Measurements from ENCODE around the gene COQ4.
A peak's percentile ranks its signal among the peaks of the same experiment; 100 is the strongest.

Gene COQ4

DNA sequence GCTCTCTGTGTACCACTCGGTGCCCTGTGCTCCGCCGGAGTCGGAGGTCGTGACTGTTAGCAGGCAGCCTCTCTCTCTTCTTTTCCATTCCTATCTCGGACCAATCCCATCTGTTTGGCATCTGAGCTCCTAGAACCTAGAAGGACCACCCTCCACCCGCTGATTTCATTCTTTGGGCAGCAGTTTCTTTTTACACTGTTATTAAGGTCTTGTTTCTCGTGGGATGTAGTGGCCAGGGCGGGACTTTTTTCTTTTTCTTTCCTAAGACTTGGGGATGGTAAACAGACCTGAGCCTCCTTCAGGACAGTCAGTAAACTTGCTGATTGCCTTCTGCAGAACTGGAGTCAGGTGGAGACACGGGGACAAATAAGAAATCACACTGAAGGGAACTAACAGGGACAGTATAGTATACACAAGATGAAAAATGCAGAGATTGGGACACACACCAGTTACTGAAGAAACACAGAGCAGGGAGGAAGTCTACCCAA is 49.0 kb downstream of the COQ4 start:
- no peaks in the 10 kb centered on the region for H3K9me3 ChIP-seq (ENCODE audit: insufficient read depth, low read depth, low read length)
- H3K36me3 ChIP-seq (ENCODE audit: insufficient read depth, low read length), result no peaks in the 10 kb centered on the region
- H3F3A ChIP-seq (ENCODE audit: low read depth), result no peaks in the 10 kb centered on the region
- H2AFZ ChIP-seq (ENCODE audit: low read length), result peak overlapping the region; percentile 84
- peaks cover 14% of the 10 kb centered on the region for H3K4me1 ChIP-seq (ENCODE audit: insufficient read depth, low read length, poor library complexity, severe bottlenecking)
- no peak for TF ChIP-seq CTCF (conservative IDR thresholded peaks at IDR 0.05; ENCODE audit: low read length)
- no peaks in the 10 kb centered on the region for H3K9me2 ChIP-seq (replicated peaks; ENCODE audit: low read depth, low read length)
- no peaks in the 10 kb centered on the region for H3K27me3 ChIP-seq (ENCODE audit: insufficient read depth, low read length, poor library complexity, severe bottlenecking)
- no peaks in the 10 kb centered on the region for H4K20me1 ChIP-seq (ENCODE audit: insufficient read depth, low read length, poor library complexity, severe bottlenecking)
- H3K4me2 ChIP-seq (ENCODE audit: low read depth, low read length, poor library complexity, severe bottlenecking), result peak overlapping the region; percentile 78
- H3K79me2 ChIP-seq (ENCODE audit: insufficient read depth, low read length), result peaks cover 49% of the 10 kb centered on the region
- H3K9ac ChIP-seq (ENCODE audit: low read depth, low read length, poor library complexity, severe bottlenecking), result peak overlapping the region; percentile 81
- peak overlapping the region; percentile 90 for H3K4me3 ChIP-seq (ENCODE audit: low read length, poor library complexity, severe bottlenecking)

DNA sequence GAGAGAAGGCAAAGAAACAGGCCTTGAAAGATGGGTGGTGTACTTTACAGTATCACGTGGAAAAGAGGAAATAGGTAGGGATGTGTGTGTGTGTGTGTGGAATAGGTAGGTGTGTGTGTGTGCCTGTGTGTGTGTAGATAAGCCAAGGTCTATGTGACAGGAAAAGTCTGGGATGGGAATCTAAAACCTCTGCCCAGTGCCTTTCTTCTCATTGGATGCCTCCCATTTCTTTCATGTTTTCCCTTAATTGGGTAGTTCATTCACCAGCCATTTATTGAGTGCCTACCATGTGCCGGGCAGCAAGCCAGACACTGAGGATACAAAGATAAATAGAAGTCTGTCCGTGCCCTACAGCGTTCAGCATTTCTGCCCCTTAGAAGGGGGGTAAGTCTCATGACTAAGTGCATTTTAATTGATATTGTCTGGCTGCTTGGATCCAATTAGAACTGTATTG is 49.6 kb downstream of the COQ4 start:
- no peaks in the 10 kb centered on the region for H3K36me3 ChIP-seq (ENCODE audit: insufficient read depth, low read length)
- H3K4me3 ChIP-seq (ENCODE audit: low read length, poor library complexity, severe bottlenecking), result peak overlapping the region; percentile 90
- no peaks in the 10 kb centered on the region for H3F3A ChIP-seq (ENCODE audit: low read depth)
- H3K9me2 ChIP-seq (replicated peaks; ENCODE audit: low read depth, low read length), result no peaks in the 10 kb centered on the region
- H3K27me3 ChIP-seq (ENCODE audit: insufficient read depth, low read length, poor library complexity, severe bottlenecking), result no peaks in the 10 kb centered on the region
- H3K4me1 ChIP-seq (ENCODE audit: insufficient read depth, low read length, poor library complexity, severe bottlenecking), result peaks cover 14% of the 10 kb centered on the region
- H3K9ac ChIP-seq (ENCODE audit: low read depth, low read length, poor library complexity, severe bottlenecking), result peak overlapping the region; percentile 81
- TF ChIP-seq EZH2phosphoT487 (IDR thresholded peaks at IDR 0.05; ENCODE audit: borderline replicate concordance), result no peak
- peaks cover 53% of the 10 kb centered on the region for H3K79me2 ChIP-seq (ENCODE audit: insufficient read depth, low read length)
- H3K4me2 ChIP-seq (ENCODE audit: low read depth, low read length, poor library complexity, severe bottlenecking), result peak overlapping the region; percentile 78
- no peaks in the 10 kb centered on the region for H3K9me3 ChIP-seq (ENCODE audit: insufficient read depth, low read depth, low read length)
- H4K20me1 ChIP-seq (ENCODE audit: insufficient read depth, low read length, poor library complexity, severe bottlenecking), result no peaks in the 10 kb centered on the region
- H2AFZ ChIP-seq (ENCODE audit: low read length), result no peak overlapping the region

GRCh38 chr9:128372784-128373183 is 50.1 kb downstream of the COQ4 start:
- no peaks in the 10 kb centered on the region for H3F3A ChIP-seq (ENCODE audit: low read depth)
- H3K4me3 ChIP-seq (ENCODE audit: low read length, poor library complexity, severe bottlenecking), result peak overlapping the region; percentile 90
- peak overlapping the region; percentile 81 for H3K9ac ChIP-seq (ENCODE audit: low read depth, low read length, poor library complexity, severe bottlenecking)

More at GRCh38 chr9:128372784-128373183, 50.1 kb downstream of the COQ4 start:
- peak overlapping the region; percentile 78 for H3K4me2 ChIP-seq (ENCODE audit: low read depth, low read length, poor library complexity, severe bottlenecking)
- H3K4me1 ChIP-seq (ENCODE audit: insufficient read depth, low read length, poor library complexity, severe bottlenecking), result peaks cover 14% of the 10 kb centered on the region
- no peak overlapping the region for H2AFZ ChIP-seq (ENCODE audit: low read length)
- no peak for TF ChIP-seq EZH2phosphoT487 (IDR thresholded peaks at IDR 0.05; ENCODE audit: borderline replicate concordance)
- no peak for TF ChIP-seq CTCF (conservative IDR thresholded peaks at IDR 0.05; ENCODE audit: low read length)
- no peaks in the 10 kb centered on the region for H3K9me3 ChIP-seq (ENCODE audit: insufficient read depth, low read depth, low read length)
- no peaks in the 10 kb centered on the region for H4K20me1 ChIP-seq (ENCODE audit: insufficient read depth, low read length, poor library complexity, severe bottlenecking)
- H3K9me2 ChIP-seq (replicated peaks; ENCODE audit: low read depth, low read length), result no peaks in the 10 kb centered on the region
- H3K36me3 ChIP-seq (ENCODE audit: insufficient read depth, low read length), result no peaks in the 10 kb centered on the region
- no peaks in the 10 kb centered on the region for H3K27me3 ChIP-seq (ENCODE audit: insufficient read depth, low read length, poor library complexity, severe bottlenecking)
- peaks cover 53% of the 10 kb centered on the region for H3K79me2 ChIP-seq (ENCODE audit: insufficient read depth, low read length)

All from Loucy (cell line).